H7 (cell line): ENCODE results near the gene PARP8. TPM values are rescaled to one million over a fixed set of nuclear protein-coding genes. Genes with fewer than 3 reads are reported as not detected.

ENCODE experiments used
- DNase-seq: peaks from one replicate; pipeline ENCODE4 v3.0.0; 2012
- H3K27me3 ChIP-seq: 2 replicates; pipeline ENCODE4 v1.6.0; 2011; ENCODE audit warnings: mild to moderate bottlenecking, low read length; ENCODE audit not compliant: control insufficient read depth, insufficient read depth
- H3K36me3 ChIP-seq: replicated peaks from 2 replicates; pipeline ENCODE4 v1.5.1; 2011; ENCODE audit warnings: low read length; ENCODE audit not compliant: control insufficient read depth, insufficient read depth
- H3K4me3 ChIP-seq: 2 replicates; pipeline ENCODE4 v1.5.1; 2011; ENCODE audit warnings: low read depth, mild to moderate bottlenecking, control low read depth, low read length, moderate library complexity; ENCODE audit not compliant: insufficient read depth
- total RNA-seq: library from RNA; depleted of rRNA; stranded (reverse); fragments of >200 nt; shearing (Covaris generic); gene quantifications from 2 replicates; pipeline ENCODE4 v1.2.3, GENCODE V29; 2014

Gene PARP8
- total RNA-seq, 1 experiment from 2014 or later, result 12.1 TPM

DNA sequence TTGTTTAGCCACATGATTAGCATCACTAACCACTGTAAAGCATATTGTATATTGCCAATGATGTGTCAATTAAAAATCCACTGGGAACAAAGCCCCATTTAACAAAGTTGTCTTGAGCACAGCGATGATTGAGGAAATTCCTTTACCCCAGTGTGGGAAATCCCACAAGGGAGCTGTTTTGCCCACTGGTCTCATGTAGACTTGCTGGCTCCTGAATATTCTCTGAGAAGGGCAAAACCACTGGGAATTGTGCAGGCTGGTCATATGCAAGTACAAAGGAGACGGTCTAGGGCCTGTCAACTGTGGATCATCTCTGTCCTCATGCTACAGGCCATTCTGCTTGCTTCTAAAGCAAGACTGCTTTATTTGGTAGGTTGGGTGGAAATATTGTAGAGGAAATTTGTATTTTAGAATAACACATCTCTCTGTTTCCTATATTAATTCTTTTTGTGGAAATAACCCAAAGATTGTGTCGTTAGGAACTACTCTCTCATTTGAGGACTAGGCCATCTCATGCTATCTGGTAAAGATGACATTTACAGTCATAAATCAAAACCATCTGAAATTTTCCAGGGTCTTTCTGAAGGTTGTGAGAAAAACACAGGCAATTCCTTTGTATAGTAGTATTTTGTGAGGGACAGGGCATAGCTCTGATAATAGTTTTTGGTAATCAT lies 60.2 kb downstream of the PARP8 start:
- Histone ChIP-seq H3K4me3 (no peak overlapping the region), H3K36me3 (no peaks in the 10 kb centered on the region), H3K27me3 (no peaks in the 10 kb centered on the region)
- DNase-seq, result no peak

- Histone ChIP-seq H3K27me3 (no peaks in the 10 kb centered on the region), H3K36me3 (no peaks in the 10 kb centered on the region), H3K4me3 (no peak overlapping the region)
- no peak for DNase-seq
These were observed 60.7 kb downstream of the PARP8 start for GRCh38 chr5:50727149-50727496.

GRCh38 chr5:50727845-50728244 lies 61.4 kb downstream of the PARP8 start:
- Histone ChIP-seq H3K27me3 (no peaks in the 10 kb centered on the region), H3K4me3 (no peak overlapping the region), H3K36me3 (no peaks in the 10 kb centered on the region)
- no peak for DNase-seq

DNA sequence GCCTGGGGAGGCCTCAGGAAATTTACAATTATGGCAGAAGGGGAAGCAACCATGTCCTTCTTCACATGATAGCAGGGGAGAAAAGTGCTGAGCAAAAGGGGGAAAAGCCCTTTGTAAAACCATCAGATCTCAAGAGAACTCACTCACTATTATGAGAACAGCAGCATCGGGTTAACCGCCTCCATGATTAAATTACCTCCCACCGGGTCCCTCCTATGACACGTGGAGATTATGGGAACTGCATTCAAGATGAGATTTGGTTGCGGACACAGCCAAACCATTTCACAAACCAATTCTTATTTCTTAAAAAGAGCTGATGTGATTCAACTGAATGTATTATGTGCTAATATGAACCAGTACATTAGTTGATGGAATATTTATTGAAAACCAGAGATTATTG lies 63.9 kb downstream of the PARP8 start:
- no peaks in the 10 kb centered on the region for H3K36me3 ChIP-seq
- DNase-seq, result no peak
- H3K27me3 ChIP-seq, result no peaks in the 10 kb centered on the region
- H3K4me3 ChIP-seq, result no peak overlapping the region

- H3K27me3 ChIP-seq, result no peaks in the 10 kb centered on the region
- H3K36me3 ChIP-seq, result no peaks in the 10 kb centered on the region
- H3K4me3 ChIP-seq, result no peak overlapping the region
- DNase-seq, result no peak
These were observed 64.4 kb downstream of the PARP8 start for GRCh38 chr5:50730841-50731240.

- H3K36me3 ChIP-seq, result no peaks in the 10 kb centered on the region
- no peak overlapping the region for H3K4me3 ChIP-seq
- DNase-seq, result no peak
- H3K27me3 ChIP-seq, result no peaks in the 10 kb centered on the region
These were observed 67.3 kb downstream of the PARP8 start for GRCh38 chr5:50733741-50734140.

- Histone ChIP-seq H3K36me3 (no peaks in the 10 kb centered on the region), H3K27me3 (no peaks in the 10 kb centered on the region), H3K4me3 (no peak overlapping the region)
- DNase-seq, result peak; percentile 10
These were observed 72.4 kb downstream of the PARP8 start for GRCh38 chr5:50738864-50739263.

DNA sequence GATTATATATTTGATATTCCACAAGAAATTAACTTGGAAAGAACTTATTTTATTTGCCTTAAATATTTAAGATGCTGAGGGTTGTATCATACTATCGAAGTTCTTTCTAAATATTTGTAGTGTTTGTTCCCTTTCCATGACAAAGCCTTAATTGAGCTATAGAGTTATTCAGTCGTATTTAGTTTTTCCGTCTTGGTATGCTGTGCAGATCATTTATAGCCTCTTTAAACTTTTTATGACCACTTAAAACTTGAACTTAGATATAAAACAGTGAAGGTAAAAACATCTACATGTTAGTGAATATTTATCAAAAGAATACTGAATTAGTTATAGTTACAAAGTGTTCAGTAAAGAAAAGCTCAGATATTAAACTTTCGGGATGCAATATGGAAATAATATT lies 74.4 kb downstream of the PARP8 start:
- no peak for DNase-seq
- Histone ChIP-seq H3K27me3 (no peaks in the 10 kb centered on the region), H3K36me3 (no peaks in the 10 kb centered on the region), H3K4me3 (no peak overlapping the region)

DNA sequence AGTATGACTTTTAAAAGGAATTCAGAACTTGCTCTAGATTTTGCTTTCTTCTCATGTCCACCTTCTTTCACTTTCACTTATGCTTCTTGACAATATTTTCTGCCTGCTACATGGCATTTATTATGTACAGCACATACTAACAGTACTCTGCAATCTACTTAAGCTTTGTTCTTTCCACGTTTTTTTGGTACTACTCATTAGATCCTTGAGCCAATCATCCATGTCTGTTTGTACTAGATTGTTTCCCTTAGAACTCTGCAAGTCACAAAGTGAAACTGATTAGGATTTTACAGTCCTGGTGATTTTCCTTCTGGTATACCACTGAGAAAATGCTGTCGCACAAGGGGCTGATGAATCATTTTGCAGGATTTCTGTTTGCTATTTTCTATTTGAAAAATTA lies 78.3 kb downstream of the PARP8 start:
- no peak overlapping the region for H3K4me3 ChIP-seq
- H3K27me3 ChIP-seq, result no peaks in the 10 kb centered on the region
- H3K36me3 ChIP-seq, result no peaks in the 10 kb centered on the region
- DNase-seq, result no peak

- Histone ChIP-seq H3K36me3 (no peaks in the 10 kb centered on the region), H3K27me3 (no peaks in the 10 kb centered on the region), H3K4me3 (no peak overlapping the region)
- DNase-seq, result no peak
These were observed 78.9 kb downstream of the PARP8 start for GRCh38 chr5:50745221-50745910.

- no peak for DNase-seq
- H3K4me3 ChIP-seq, result no peak overlapping the region
- no peaks in the 10 kb centered on the region for H3K27me3 ChIP-seq
- no peaks in the 10 kb centered on the region for H3K36me3 ChIP-seq
These were observed 82.7 kb downstream of the PARP8 start for GRCh38 chr5:50749181-50749580.

- Histone ChIP-seq H3K4me3 (no peak overlapping the region), H3K36me3 (no peaks in the 10 kb centered on the region), H3K27me3 (no peaks in the 10 kb centered on the region)
- no peak for DNase-seq
These were observed 83.4 kb downstream of the PARP8 start for GRCh38 chr5:50749873-50750272.

- Histone ChIP-seq H3K36me3 (no peaks in the 10 kb centered on the region), H3K4me3 (no peak overlapping the region), H3K27me3 (no peaks in the 10 kb centered on the region)
- peak; percentile 39 for DNase-seq
These were observed 84.7 kb downstream of the PARP8 start for GRCh38 chr5:50751064-50751657.

- Histone ChIP-seq H3K36me3 (no peaks in the 10 kb centered on the region), H3K27me3 (no peaks in the 10 kb centered on the region), H3K4me3 (no peak overlapping the region)
- DNase-seq, result no peak
These were observed 86.4 kb downstream of the PARP8 start for GRCh38 chr5:50752800-50753199.

DNA sequence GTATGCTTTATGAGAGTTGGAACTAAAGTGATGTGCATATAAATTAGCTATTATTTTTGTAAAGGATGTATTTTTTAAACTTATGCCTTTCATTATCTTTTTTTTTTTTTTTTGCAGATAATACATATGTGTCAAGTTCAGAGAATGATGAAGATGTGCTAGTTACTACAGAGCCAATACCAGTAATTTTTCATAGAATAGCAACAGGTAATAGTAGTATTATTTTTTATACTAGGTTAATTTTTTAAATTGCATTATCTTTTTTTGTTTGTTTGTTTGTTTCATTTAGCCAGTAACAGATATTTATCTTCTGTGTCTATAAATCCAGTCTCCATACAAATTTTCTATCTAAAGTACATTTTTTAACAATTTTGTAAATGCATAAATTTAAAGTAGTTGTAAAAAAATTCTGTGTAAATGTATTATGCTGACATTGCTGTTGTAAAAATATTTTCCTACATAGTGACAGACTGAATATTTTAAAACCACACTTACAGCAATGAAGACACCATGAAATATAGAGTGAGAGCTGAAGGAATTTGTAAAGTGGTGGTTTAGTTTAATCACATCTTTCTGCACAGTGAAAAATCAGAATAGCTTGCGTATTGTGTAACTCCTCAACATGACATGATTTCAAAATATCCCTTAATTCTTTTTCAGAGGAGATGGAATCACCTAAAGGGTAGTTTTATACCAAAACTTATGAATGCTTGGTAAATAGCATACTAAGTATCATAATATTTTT lies 93.3 kb downstream of the PARP8 start:
- Histone ChIP-seq H3K36me3 (no peaks in the 10 kb centered on the region), H3K4me3 (no peak overlapping the region), H3K27me3 (no peaks in the 10 kb centered on the region)
- no peak for DNase-seq
